ENCODE measurements around the gene ZNF718. TPM values are rescaled to one million over a fixed set of nuclear protein-coding genes. Genes with fewer than 3 reads are reported as not detected.
"Not testable (repeated sequence)": the region's sequence is repeated elsewhere in the genome, so short reads cannot be mapped to it uniquely, and the experiment has no call there.

Gene ZNF718
- total and polyA plus RNA-seq, 2 experiments from 2014 or later, result 9.7 to 35.1 TPM

GRCh38 chr4:211033-211511 lies 86.8 kb downstream of the ZNF718 start (continued):
- TF ChIP-seq ETS1 (IDR thresholded peaks at IDR 0.05) (no peak), ZNF331 (CRISPR knock-in tag; IDR thresholded peaks at IDR 0.05; ENCODE audit: low read depth) (no peak), EZH2phosphoT487 (IDR thresholded peaks at IDR 0.05; ENCODE audit: unreplicated experiment) (no peak)

GRCh38 chr4:212438-213188 lies 88.3 kb downstream of the ZNF718 start:
- no peaks in the 10 kb centered on the region for H3K27me3 ChIP-seq (ENCODE audit: insufficient read depth)
- peak; percentile 98 for TF ChIP-seq POLR2AphosphoS5 (IDR thresholded peaks at IDR 0.05; ENCODE audit: low read depth)
- no peak for TF ChIP-seq EZH2phosphoT487 (IDR thresholded peaks at IDR 0.05; ENCODE audit: unreplicated experiment)
- TF ChIP-seq ZNF331 (CRISPR knock-in tag; IDR thresholded peaks at IDR 0.05; ENCODE audit: low read depth), result no peak
- TF ChIP-seq, protein P1, sequence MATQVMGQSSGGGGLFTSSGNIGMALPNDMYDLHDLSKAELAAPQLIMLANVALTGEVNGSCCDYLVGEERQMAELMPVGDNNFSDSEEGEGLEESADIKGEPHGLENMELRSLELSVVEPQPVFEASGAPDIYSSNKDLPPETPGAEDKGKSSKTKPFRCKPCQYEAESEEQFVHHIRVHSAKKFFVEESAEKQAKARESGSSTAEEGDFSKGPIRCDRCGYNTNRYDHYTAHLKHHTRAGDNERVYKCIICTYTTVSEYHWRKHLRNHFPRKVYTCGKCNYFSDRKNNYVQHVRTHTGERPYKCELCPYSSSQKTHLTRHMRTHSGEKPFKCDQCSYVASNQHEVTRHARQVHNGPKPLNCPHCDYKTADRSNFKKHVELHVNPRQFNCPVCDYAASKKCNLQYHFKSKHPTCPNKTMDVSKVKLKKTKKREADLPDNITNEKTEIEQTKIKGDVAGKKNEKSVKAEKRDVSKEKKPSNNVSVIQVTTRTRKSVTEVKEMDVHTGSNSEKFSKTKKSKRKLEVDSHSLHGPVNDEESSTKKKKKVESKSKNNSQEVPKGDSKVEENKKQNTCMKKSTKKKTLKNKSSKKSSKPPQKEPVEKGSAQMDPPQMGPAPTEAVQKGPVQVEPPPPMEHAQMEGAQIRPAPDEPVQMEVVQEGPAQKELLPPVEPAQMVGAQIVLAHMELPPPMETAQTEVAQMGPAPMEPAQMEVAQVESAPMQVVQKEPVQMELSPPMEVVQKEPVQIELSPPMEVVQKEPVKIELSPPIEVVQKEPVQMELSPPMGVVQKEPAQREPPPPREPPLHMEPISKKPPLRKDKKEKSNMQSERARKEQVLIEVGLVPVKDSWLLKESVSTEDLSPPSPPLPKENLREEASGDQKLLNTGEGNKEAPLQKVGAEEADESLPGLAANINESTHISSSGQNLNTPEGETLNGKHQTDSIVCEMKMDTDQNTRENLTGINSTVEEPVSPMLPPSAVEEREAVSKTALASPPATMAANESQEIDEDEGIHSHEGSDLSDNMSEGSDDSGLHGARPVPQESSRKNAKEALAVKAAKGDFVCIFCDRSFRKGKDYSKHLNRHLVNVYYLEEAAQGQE (IDR thresholded peaks at IDR 0.05; ENCODE audit: unreplicated experiment), result no peak
- TF ChIP-seq CREB1 (CRISPR knock-in tag; IDR thresholded peaks at IDR 0.05; ENCODE audit: low read depth), result peak; percentile 58
- H3K36me3 ChIP-seq (ENCODE audit: insufficient read depth), result peaks cover 2% of the 10 kb centered on the region; the same call in 1 of the 2 replicates
- H3K4me1 Mint-ChIP-seq, result peaks cover 55% of the 10 kb centered on the region
- H3K79me2 ChIP-seq (replicated peaks; ENCODE audit: insufficient read depth), result peaks cover 48% of the 10 kb centered on the region
- peak overlapping the region; percentile 97 for H3K4me3 Mint-ChIP-seq
- H3F3A ChIP-seq (replicated peaks; ENCODE audit: low read depth), result no peaks in the 10 kb centered on the region
- peaks cover 1% of the 10 kb centered on the region; the same call in 2 of the 3 replicates for H3K9me3 Mint-ChIP-seq
- peak overlapping the region; percentile 93 for H3K4me2 ChIP-seq
- H3K27me3 Mint-ChIP-seq (ENCODE audit: insufficient read depth, low read depth, poor library complexity), result peaks cover 14% of the 10 kb centered on the region
- H3K9me2 ChIP-seq (ENCODE audit: insufficient read depth), result no peaks in the 10 kb centered on the region
- H3K36me3 Mint-ChIP-seq (ENCODE audit: low read depth), result peaks cover 25% of the 10 kb centered on the region
- peak overlapping the region; percentile 96 for H3K4me3 ChIP-seq
- H3K27ac ChIP-seq (ENCODE audit: low read depth), result peak overlapping the region; percentile 83; the same call in 1 of the 2 replicates
- peak overlapping the region; percentile 96 for H3K27ac Mint-ChIP-seq
- ATAC-seq (peak; percentile 95), DNase-seq (ENCODE audit: low spot score) (peak; percentile 98)
- 0 out of 2 replicates have a peak overlapping the region, but pooled peaks have one; percentile 60 for H2AFZ ChIP-seq
- peaks cover 30% of the 10 kb centered on the region for H4K20me1 ChIP-seq (replicated peaks; ENCODE audit: insufficient read depth)
- peaks cover 26% of the 10 kb centered on the region for H3K4me1 ChIP-seq (ENCODE audit: insufficient read depth)

GRCh38 chr4:213189-213535 lies 88.9 kb downstream of the ZNF718 start:
- not testable (repeated sequence) for H3K9me3 Mint-ChIP-seq

More at GRCh38 chr4:213189-213535, 88.9 kb downstream of the ZNF718 start:
- Mint-ChIP-seq H3K4me1 (peaks cover 50% of the 10 kb centered on the region), H3K4me3 (peak overlapping the region; percentile 97), H3K36me3 (ENCODE audit: low read depth) (peaks cover 27% of the 10 kb centered on the region), H3K27ac (peak overlapping the region; percentile 90), H3K27me3 (ENCODE audit: insufficient read depth, low read depth, poor library complexity) (peaks cover 12% of the 10 kb centered on the region)
- peak overlapping the region; percentile 83; the same call in 1 of the 2 replicates for H3K27ac ChIP-seq (ENCODE audit: low read depth)
- DNase-seq (ENCODE audit: low spot score) (peak; percentile 69), ATAC-seq (peak; percentile 59)
- peaks cover 53% of the 10 kb centered on the region for H3K79me2 ChIP-seq (replicated peaks; ENCODE audit: insufficient read depth)
- peak overlapping the region; percentile 93 for H3K4me2 ChIP-seq
- not testable (repeated sequence) for H3K27me3 ChIP-seq (ENCODE audit: insufficient read depth); H3K9me2 ChIP-seq (ENCODE audit: insufficient read depth); H3K36me3 ChIP-seq (ENCODE audit: insufficient read depth); H3F3A ChIP-seq (replicated peaks; ENCODE audit: low read depth)
- peaks cover 34% of the 10 kb centered on the region for H4K20me1 ChIP-seq (replicated peaks; ENCODE audit: insufficient read depth)
- peak overlapping the region; percentile 96 for H3K4me3 ChIP-seq
- H3K4me1 ChIP-seq (ENCODE audit: insufficient read depth), result peaks cover 26% of the 10 kb centered on the region
- 0 out of 2 replicates have a peak overlapping the region, but pooled peaks have one; percentile 60 for H2AFZ ChIP-seq

Other genes starting within 250 kb of the ZNF718 start
- gene ZNF595, start 71.2 kb upstream of the ZNF718 start, total RNA-seq (2014; rRNA removed; shearing (Covaris generic)), result 31.7 and 32.2 TPM in 2 replicates
- 15.6 and 23.2 TPM in 2 replicates for gene ZNF595, start 71.2 kb upstream of the ZNF718 start, polyA plus RNA-seq (2016; fragmentation: Nextera tagmentation; extraction: Ambion mirVana)
- gene ZNF732, start 181.0 kb downstream of the ZNF718 start, total RNA-seq (2014; rRNA removed; shearing (Covaris generic)), result 41.6 and 49.2 TPM in 2 replicates
- 4.6 and 6.0 TPM in 2 replicates for gene ZNF732, start 181.0 kb downstream of the ZNF718 start, polyA plus RNA-seq (2016; fragmentation: Nextera tagmentation; extraction: Ambion mirVana)
- gene ZNF141, start 213.3 kb downstream of the ZNF718 start, total RNA-seq (2014; rRNA removed; shearing (Covaris generic)), result 54.6 and 58.1 TPM in 2 replicates
- 12.9 and 18.5 TPM in 2 replicates for gene ZNF141, start 213.3 kb downstream of the ZNF718 start, polyA plus RNA-seq (2016; fragmentation: Nextera tagmentation; extraction: Ambion mirVana)

Data from GM23338 (cell line).